HG03460 (cell line): Measurements from ENCODE around the gene GSTA3.
"Not testable (repeated sequence)": the region's sequence is repeated elsewhere in the genome, so short reads cannot be mapped to it uniquely, and the experiment has no call there.

Experiments used
- ATAC-seq: cut with Tn5 transposase; IDR thresholded peaks from one replicate; pipeline ENCODE4 v1.9.1; 2021; ENCODE audit not compliant: unreplicated experiment

GSTA3 gene

DNA sequence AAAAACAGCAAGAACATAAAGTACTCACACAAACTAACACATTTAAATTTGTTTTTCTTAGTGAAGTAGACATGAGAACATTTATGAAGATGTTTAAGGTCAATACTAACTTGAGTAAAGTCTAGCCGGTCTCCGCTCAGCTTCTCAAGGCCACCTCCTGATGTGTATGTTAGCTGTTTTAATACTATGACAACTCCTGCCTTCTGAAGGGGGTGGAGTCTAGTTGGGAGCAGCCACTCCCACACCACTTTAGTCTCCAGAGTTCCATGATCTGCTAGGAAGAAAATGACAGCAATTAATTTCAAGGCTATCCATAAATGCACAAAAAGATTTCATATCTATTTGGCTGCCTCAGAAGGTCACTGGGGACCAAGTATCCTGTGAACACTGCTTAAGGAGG lies at the start of gene GSTA3:
TSS of gene GSTA3 (minus strand) at position 168 of the 400 bp plus-strand sequence. CDS start 3,864 bp downstream, outside the sequence.
- ATAC-seq = no peak

DNA sequence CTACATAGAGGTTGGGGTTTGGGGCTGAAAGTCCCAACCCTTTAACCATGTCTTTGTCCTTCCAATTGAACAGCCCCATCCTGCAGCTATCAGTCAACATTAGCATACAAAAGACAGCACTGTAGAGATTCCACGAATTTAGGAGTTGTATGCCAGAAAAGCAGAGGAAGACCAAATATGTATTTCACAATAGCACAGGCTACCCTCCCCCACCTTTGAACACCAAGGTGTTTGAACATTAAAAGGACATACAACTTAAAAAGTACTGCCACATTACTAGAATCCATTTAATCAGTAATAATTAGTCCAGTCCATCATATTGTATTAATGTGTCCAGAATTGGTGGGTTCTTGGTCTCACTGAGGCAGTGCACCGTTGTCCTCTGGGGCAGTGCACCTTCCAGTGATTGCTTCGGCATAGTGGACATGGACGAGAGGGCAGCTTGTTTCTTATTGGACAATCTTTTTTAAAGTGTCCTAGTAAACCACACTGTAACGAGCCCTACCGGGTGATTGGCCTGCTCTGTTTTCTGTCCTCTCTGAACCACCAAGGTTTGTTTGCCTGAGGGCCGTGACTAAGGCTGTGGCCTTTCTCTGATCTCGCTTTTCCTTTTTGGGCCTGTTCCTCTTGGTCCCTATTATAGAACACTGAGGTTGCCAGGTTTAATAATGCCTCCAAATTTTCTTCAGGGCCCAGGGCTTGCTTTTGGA lies 49.2 kb upstream of the GSTA3 start:
- ATAC-seq = no peak

DNA sequence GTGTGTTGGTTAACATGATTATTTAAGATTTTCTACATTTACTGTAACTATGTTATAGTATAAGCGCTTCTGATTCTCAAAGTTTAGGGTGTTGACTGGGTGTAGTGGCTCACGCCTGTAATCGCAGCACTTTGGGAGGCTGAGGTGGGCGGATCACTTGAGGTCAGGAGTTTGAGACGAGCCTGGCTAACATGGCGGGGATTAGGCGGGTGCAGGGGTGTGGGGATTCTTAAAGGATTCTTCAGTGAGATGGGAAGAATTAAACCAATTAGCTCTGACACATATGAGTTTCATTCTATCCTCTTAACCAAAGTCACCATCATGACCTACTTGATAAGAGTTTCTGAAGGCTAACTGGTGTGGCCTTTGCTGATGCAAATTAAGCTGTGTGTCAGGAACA lies 46.4 kb upstream of the GSTA3 start:
- no peak for ATAC-seq

GRCh38 chr6:52953911-52954839 lies 44.7 kb upstream of the GSTA3 start:
- ATAC-seq = no peak

GRCh38 chr6:52946306-52946705 lies 36.8 kb upstream of the GSTA3 start:
- no peak for ATAC-seq

- ATAC-seq = not testable (repeated sequence)
These were observed 33.3 kb upstream of the GSTA3 start for GRCh38 chr6:52942821-52943220.

DNA sequence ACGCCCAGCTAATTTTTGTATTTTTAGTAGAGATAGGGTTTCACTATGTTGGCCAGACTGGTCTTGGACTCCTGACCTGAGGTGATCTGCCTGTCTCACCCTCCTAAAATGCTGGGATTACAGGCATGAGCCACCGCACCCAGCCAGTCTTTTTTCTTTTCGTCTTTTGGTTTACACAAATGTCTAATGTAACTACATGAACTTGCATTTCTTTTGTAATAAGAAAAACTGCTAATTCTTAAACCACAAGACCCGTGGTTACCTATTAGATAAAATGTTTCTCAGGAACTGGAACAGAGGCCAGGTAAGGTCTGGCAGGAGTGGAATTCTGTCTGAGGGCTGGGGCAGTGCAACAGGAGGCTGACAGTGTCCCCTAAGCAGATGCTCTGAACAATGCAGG lies 32.7 kb upstream of the GSTA3 start:
- no peak for ATAC-seq

DNA sequence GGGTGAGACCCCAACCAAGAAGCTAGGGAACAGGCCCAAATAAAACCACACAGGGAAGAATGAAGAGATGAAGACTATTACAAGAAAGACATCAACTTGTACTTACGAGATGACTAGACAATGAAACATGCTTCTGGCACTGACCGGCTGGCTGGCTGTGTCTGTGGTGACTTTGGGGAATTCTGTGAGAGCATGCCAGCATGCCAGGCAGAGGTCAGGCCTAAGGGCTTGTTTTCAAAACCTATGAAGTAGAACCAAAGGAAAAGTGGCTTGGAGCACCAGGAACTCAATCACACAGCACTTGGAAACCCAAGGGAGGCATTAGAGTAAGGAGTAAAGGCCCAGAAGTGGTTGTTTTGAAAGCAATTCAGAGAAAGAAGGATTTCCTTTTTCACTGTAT lies 28.4 kb upstream of the GSTA3 start:
- ATAC-seq = no peak

DNA sequence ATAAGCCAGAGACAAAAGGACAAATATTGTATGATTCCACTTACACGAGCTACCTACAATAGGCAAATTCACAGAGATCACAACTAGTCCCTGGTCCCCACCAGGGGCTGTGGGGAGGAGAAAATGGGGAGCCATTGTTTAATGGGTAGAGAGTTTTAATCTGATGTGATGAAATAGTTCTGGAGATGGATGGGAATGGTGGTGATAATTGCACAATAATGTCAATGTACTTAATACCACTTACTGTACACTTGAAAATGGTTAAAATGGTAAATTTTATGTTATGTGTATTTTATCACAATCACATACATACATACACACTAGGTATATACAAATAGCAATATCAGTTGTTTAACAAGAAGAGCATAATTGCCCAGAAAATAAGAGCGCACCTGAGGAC lies 24.3 kb upstream of the GSTA3 start:
- no peak for ATAC-seq

DNA sequence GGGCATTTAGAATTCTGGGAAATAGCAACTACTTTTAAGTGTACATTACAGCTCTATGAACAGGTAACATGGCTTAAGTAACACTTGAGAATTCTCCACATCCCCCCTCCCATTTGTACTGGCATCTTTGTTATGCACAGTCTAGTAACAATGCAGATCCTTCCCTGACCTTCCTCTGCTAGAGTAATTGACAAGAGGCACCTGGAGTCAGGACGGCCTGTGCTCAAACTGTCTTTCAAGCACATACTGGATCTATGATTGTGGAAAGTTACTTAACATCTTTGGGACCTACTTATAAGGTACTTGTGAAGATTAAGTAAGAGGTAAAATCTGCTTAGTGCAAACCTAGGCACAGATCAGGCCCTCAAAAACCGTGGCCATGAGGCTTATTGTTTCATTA lies 21.9 kb upstream of the GSTA3 start:
- ATAC-seq = no peak

DNA sequence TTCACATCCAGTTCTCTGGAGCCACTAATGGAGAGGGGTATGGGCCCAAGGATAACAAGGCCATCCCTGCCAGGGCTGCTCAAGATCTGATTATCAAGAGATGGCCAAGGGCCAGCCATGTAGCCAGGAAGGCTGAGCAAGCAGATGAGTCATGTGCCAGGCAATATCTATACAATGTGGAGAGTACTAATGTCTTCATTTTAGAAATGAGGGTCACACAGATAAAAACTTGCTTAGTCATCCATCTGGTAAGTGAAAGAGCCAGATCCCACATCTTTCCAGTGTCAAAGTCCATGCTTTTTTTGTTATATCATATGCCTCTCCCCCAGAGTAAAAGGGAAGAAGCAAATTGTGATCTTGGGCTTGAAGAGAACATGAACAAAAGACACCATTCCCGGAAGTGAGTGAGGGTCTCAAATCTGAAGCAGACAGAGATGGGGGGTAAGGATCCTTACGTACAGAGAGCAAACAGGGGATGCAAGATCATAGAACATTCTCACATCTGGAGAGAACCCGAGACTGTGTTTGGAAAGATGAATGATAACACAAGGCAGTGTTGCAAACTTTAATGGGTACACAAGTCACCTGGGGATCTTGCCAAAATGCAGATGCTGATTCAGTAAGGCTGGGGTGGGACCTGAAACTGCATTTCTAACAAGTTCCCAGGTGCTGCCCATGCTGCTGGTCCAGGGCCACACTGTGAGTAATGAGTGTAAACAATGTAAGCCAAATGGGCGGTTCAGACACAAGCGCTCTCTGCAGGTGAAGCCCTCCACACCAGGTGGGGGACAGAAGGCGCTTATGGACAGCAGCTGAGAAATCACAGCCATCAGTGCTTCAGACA lies 20.0 kb upstream of the GSTA3 start:
- no peak for ATAC-seq

- ATAC-seq = no peak
These were observed 18.0 kb upstream of the GSTA3 start for GRCh38 chr6:52927451-52927850.

GRCh38 chr6:52925919-52926792 lies 16.7 kb upstream of the GSTA3 start:
- no peak for ATAC-seq

GRCh38 chr6:52925042-52925441 lies 15.5 kb upstream of the GSTA3 start:
- ATAC-seq = no peak

GRCh38 chr6:52923689-52924088 lies 14.2 kb upstream of the GSTA3 start:
- ATAC-seq = not testable (repeated sequence)

DNA sequence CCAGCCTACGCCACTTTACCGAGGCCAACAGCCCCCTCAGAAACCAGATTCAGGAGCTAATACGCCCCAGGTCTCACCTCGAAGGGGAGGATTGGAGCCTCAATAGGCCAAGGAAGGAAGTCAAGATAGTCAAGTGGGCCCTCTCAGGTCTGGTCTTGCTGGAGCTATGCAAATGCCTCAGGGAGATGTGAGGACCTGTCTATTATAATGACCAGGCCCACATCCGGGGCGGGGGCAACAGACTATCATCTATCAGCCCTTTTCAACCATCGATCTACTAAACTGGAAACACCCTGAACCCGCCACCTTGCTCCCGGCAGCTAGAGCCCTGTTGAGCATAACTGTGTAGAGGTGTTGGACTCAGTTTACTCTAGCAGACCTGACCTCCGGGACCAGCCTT lies 12.7 kb upstream of the GSTA3 start:
- no peak for ATAC-seq

DNA sequence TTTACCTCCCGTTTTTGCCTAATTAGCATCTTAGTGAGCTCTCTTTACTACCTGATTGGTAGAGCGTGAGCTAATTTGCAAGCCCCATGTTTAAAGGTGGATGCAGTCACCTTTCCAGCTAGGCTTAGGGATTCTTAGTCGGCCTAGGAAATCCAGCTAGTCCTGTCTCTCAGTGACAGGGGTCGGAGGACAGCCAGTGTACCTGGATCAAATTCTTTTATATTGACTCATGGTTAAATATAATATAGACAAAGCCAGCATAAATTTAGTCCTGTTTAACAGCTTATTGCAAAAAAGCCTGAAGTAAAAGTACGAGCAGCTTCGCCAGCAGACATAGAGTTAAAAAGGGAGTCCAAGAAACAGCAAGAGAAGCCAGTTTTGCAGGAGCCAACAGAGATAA lies 12.2 kb upstream of the GSTA3 start:
- no peak for ATAC-seq

DNA sequence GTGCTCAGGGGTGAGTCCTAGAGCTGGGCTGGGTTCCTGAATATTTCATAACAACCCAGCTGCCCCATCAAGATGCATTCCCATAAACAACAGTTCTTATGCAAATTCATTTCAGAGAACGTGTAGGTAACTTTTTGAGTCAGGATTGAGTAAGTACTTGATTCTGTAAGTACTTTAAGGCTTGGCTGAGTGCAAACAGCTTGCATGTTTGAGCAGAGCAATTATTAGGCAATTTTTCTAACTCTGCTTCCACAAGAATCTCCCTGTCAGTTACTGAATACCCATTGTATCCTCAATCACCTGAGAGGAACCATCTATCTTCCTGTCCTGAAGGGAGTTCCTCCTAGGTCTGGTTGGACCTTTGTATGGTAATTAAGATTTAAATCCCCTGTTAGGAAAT lies 10.0 kb upstream of the GSTA3 start:
- ATAC-seq = not testable (repeated sequence)

- ATAC-seq = not testable (repeated sequence)
These were observed 9.3 kb upstream of the GSTA3 start for GRCh38 chr6:52918771-52919170.

GRCh38 chr6:52918027-52918686 lies 8.7 kb upstream of the GSTA3 start:
- ATAC-seq = not testable (repeated sequence)
